ENCODE results near the gene CTIF. TPM values are rescaled to one million over a fixed set of nuclear protein-coding genes. Genes with fewer than 3 reads are reported as not detected.

CTIF gene
- total and polyA plus RNA-seq, 12 donors, result 44.5 to 74.1 (median 58.9) TPM

GRCh38 chr18:48803518-48803917 lies 264.7 kb downstream of the CTIF start:
- TF ChIP-seq CTCF (IDR thresholded peaks at IDR 0.05), result no peak
- intact Hi-C loops (cut with DNase I), result loop anchor here in 1 of 10 donors (10.0 kb wide), 1 partner anchor 61 kb away; no protein-coding TSS in a partner anchor
- H3K36me3 ChIP-seq, result no peaks in the 10 kb centered on the region
- H3K27ac ChIP-seq, result peak overlapping the region in 9 of 10 donors; percentile 24 to 84 (median 76)
- no peak overlapping the region for H3K4me3 ChIP-seq
- DNase-seq (no peak), ATAC-seq (no peak)
- H3K27me3 ChIP-seq, result no peaks in the 10 kb centered on the region
- peaks cover 24 to 90% (median 67%) of the 10 kb centered on the region in 9 donors for H3K4me1 ChIP-seq
- 91% methylated on average over 3 of the region's 3 CpGs for WGBS, 2 donors
- no peaks in the 10 kb centered on the region for H3K9me3 ChIP-seq

- H3K27me3 ChIP-seq, result no peaks in the 10 kb centered on the region
- no peak overlapping the region for H3K4me3 ChIP-seq
- 81 to 82% methylated on average over 11 of the region's 11 CpGs for WGBS, 2 donors
- no peaks in the 10 kb centered on the region for H3K36me3 ChIP-seq
- H3K9me3 ChIP-seq, result no peaks in the 10 kb centered on the region
- no peak for TF ChIP-seq CTCF (IDR thresholded peaks at IDR 0.05)
- peak in 4 of 8 donors; percentile 6 to 40 (median 10) for ATAC-seq
- DNase-seq, result no peak
- H3K4me1 ChIP-seq, result peaks cover 24 to 90% (median 67%) of the 10 kb centered on the region in 9 donors
- peak overlapping the region in 9 of 10 donors; percentile 24 to 84 (median 76) for H3K27ac ChIP-seq
- intact Hi-C loops (cut with DNase I), result loop anchor here in 1 of 10 donors (10.0 kb wide), 1 partner anchor 61 kb away; no protein-coding TSS in a partner anchor
Observed at GRCh38 chr18:48803951-48804855, 265.4 kb downstream of the CTIF start.

- DNase-seq (no peak), ATAC-seq (no peak)
- WGBS, 2 donors, result 95 to 96% methylated on average over 11 of the region's 11 CpGs
- Histone ChIP-seq H3K4me1 (peaks cover 24 to 92% (median 68%) of the 10 kb centered on the region in 9 donors), H3K36me3 (no peaks in the 10 kb centered on the region), H3K27ac (peak overlapping the region in 5 of 10 donors; percentile 24 to 84 (median 75)), H3K4me3 (no peak overlapping the region), H3K27me3 (no peaks in the 10 kb centered on the region), H3K9me3 (no peaks in the 10 kb centered on the region)
- TF ChIP-seq CTCF (IDR thresholded peaks at IDR 0.05), result no peak
- intact Hi-C loops (cut with DNase I), result loop anchor here in 1 of 10 donors (10.0 kb wide), 1 partner anchor 60 kb away; no protein-coding TSS in a partner anchor
Observed at GRCh38 chr18:48804856-48805610, 266.2 kb downstream of the CTIF start.

Data from heart right ventricle (tissue), 16 donors.